Neural progenitor cell (in vitro differentiated cells): ENCODE results near the gene ATP6V0D1. TPM values are rescaled to one million over a fixed set of nuclear protein-coding genes. Genes with fewer than 3 reads are reported as not detected.

Experiments
- DNase-seq: peaks from one replicate; pipeline ENCODE4 v3.0.0-alpha.2; 2016; ENCODE audit warnings: low spot score
- H2AFZ ChIP-seq: fragments of 200-600 bp; sonication (generic); replicated peaks from 2 replicates; pipeline ENCODE4 v1.6.1; 2016; ENCODE audit warnings: antibody characterized with exemption
- H3F3A ChIP-seq: fragments of 200-600 bp; sonication (generic); 2 replicates; pipeline ENCODE4 v1.6.1; 2016; ENCODE audit warnings: antibody characterized with exemption, low read depth
- H3K27ac ChIP-seq: fragments of 200-600 bp; sonication (generic); 2 replicates; pipeline ENCODE4 v1.5.1; 2016; ENCODE audit warnings: mild to moderate bottlenecking
- H3K27me3 ChIP-seq: fragments of 200-600 bp; sonication (generic); 2 replicates; pipeline ENCODE4 v1.6.1; 2016; ENCODE audit warnings: mild to moderate bottlenecking, moderate library complexity
- H3K36me3 ChIP-seq: fragments of 200-600 bp; sonication (generic); 2 replicates; pipeline ENCODE4 v1.5.1; 2016
- H3K4me1 ChIP-seq: fragments of 200-600 bp; sonication (generic); 2 replicates; pipeline ENCODE4 v1.6.1; 2016; ENCODE audit warnings: mixed run types
- H3K4me2 ChIP-seq: fragments of 200-600 bp; sonication (generic); 2 replicates; pipeline ENCODE4 v1.6.1; 2016
- H3K4me3 ChIP-seq: fragments of 200-600 bp; sonication (generic); 2 replicates; pipeline ENCODE4 v1.5.1; 2016
- H3K79me2 ChIP-seq: fragments of 200-600 bp; sonication (generic); 2 replicates; pipeline ENCODE4 v1.6.1; 2016; ENCODE audit warnings: low read depth
- H3K9ac ChIP-seq: fragments of 200-600 bp; sonication (generic); 2 replicates; pipeline ENCODE4 v1.6.1; 2016
- H3K9me3 ChIP-seq: fragments of 200-600 bp; sonication (generic); 2 replicates; pipeline ENCODE4 v1.5.1; 2016; ENCODE audit warnings: low read depth
- H4K20me1 ChIP-seq: fragments of 200-600 bp; sonication (generic); 2 replicates; pipeline ENCODE4 v1.6.1; 2016; ENCODE audit warnings: low read depth
- H3K27ac Mint-ChIP-seq: 3 replicates; pipeline ENCODE4 v1.8.0; 2021; ENCODE audit warnings: mixed read lengths
- H3K27me3 Mint-ChIP-seq: 2 replicates; pipeline ENCODE4 v1.8.0; 2022; ENCODE audit warnings: low read depth, mild to moderate bottlenecking, inconsistent platforms, moderate library complexity, mixed read lengths; ENCODE audit not compliant: insufficient read depth
- H3K36me3 Mint-ChIP-seq: 3 replicates; pipeline ENCODE4 v1.8.0; 2021; ENCODE audit warnings: mixed read lengths
- H3K4me1 Mint-ChIP-seq: 3 replicates; pipeline ENCODE4 v1.8.0; 2021; ENCODE audit warnings: mixed read lengths
- H3K4me3 Mint-ChIP-seq: 3 replicates; pipeline ENCODE4 v1.8.0; 2021; ENCODE audit warnings: mild to moderate bottlenecking, moderate library complexity, mixed read lengths
- H3K9me3 Mint-ChIP-seq: 3 replicates; pipeline ENCODE4 v1.8.0; 2020; ENCODE audit warnings: mixed read lengths
- CTCF ChIP-seq: fragments of 200-600 bp; sonication (generic); IDR thresholded peaks from 2 replicates; pipeline ENCODE4 v1.5.1; 2017; ENCODE audit warnings: antibody characterized with exemption, mild to moderate bottlenecking
- EZH2 ChIP-seq: fragments of 200-600 bp; sonication (generic); IDR thresholded peaks from 2 replicates; pipeline ENCODE4 v1.6.1; 2017; ENCODE audit warnings: antibody characterized with exemption, mild to moderate bottlenecking, moderate library complexity
- EZH2phosphoT487 ChIP-seq: fragments of 200-600 bp; sonication (generic); IDR thresholded peaks from 2 replicates; pipeline ENCODE4 v1.6.1; 2017; ENCODE audit warnings: antibody characterized with exemption
- total RNA-seq: library from RNA; depleted of rRNA; stranded (reverse); fragments of >200 nt; gene quantifications from 2 replicates; pipeline ENCODE4 v1.2.3, GENCODE V29; 2015; ENCODE audit warnings: low replicate concordance

The ATP6V0D1 gene
- total RNA-seq, 1 donor from 2014 or later = 29.7 TPM

GRCh38 chr16:67392301-67393059 lies 88.5 kb downstream of the ATP6V0D1 start:
- H3K36me3 ChIP-seq = no peaks in the 10 kb centered on the region
- H3K9ac ChIP-seq = no peak overlapping the region
- peak overlapping the region; percentile 33 for H3K4me3 ChIP-seq
- peaks cover 16% of the 10 kb centered on the region for H4K20me1 ChIP-seq
- Mint-ChIP-seq H3K9me3 (no peaks in the 10 kb centered on the region), H3K4me1 (peaks cover 57% of the 10 kb centered on the region), H3K27ac (peak overlapping the region; percentile 57), H3K4me3 (peak overlapping the region; percentile 72), H3K27me3 (peaks cover 13% of the 10 kb centered on the region), H3K36me3 (no peaks in the 10 kb centered on the region)
- no peaks in the 10 kb centered on the region for H3K9me3 ChIP-seq
- H3F3A ChIP-seq = peaks cover 40% of the 10 kb centered on the region
- H3K27me3 ChIP-seq = peaks cover 55% of the 10 kb centered on the region
- TF ChIP-seq EZH2phosphoT487 (no peak), EZH2 (no peak), CTCF (no peak)
- no peak overlapping the region for H3K27ac ChIP-seq
- no peak for DNase-seq
- H3K4me1 ChIP-seq = peaks cover 51% of the 10 kb centered on the region
- peak overlapping the region; percentile 60 for H3K4me2 ChIP-seq
- no peak overlapping the region for H2AFZ ChIP-seq
- no peaks in the 10 kb centered on the region for H3K79me2 ChIP-seq

- H3K4me3 ChIP-seq = no peak overlapping the region
- H3K9me3 Mint-ChIP-seq = no peaks in the 10 kb centered on the region
Measured at GRCh38 chr16:67391424-67392300, 89.3 kb downstream of the ATP6V0D1 start.

GRCh38 chr16:67390816-67391423 lies 90.0 kb downstream of the ATP6V0D1 start:
- H3F3A ChIP-seq = peaks cover 28% of the 10 kb centered on the region
- no peak for TF ChIP-seq EZH2phosphoT487
- TF ChIP-seq EZH2 = no peak
- no peak for TF ChIP-seq CTCF
- peaks cover 51% of the 10 kb centered on the region for H3K27me3 ChIP-seq
- H3K36me3 ChIP-seq = no peaks in the 10 kb centered on the region
- H3K79me2 ChIP-seq = no peaks in the 10 kb centered on the region
- no peak overlapping the region for H3K4me2 ChIP-seq
- Mint-ChIP-seq H3K36me3 (no peaks in the 10 kb centered on the region), H3K27ac (peak overlapping the region; percentile 19), H3K27me3 (peaks cover 15% of the 10 kb centered on the region), H3K4me3 (no peak overlapping the region), H3K4me1 (peaks cover 57% of the 10 kb centered on the region), H3K9me3 (no peaks in the 10 kb centered on the region)
- H3K9me3 ChIP-seq = no peaks in the 10 kb centered on the region
- H3K4me3 ChIP-seq = no peak overlapping the region
- peaks cover 15% of the 10 kb centered on the region for H4K20me1 ChIP-seq
- no peak overlapping the region for H2AFZ ChIP-seq
- no peak for DNase-seq
- H3K9ac ChIP-seq = no peak overlapping the region
- H3K27ac ChIP-seq = no peak overlapping the region
- peaks cover 42% of the 10 kb centered on the region for H3K4me1 ChIP-seq

More at GRCh38 chr16:67391424-67392300, 89.3 kb downstream of the ATP6V0D1 start:
- Histone ChIP-seq H3K36me3 (no peaks in the 10 kb centered on the region), H3K9ac (no peak overlapping the region), H3K4me2 (no peak overlapping the region), H4K20me1 (peaks cover 16% of the 10 kb centered on the region), H2AFZ (no peak overlapping the region), H3K4me1 (peaks cover 49% of the 10 kb centered on the region), H3K27ac (no peak overlapping the region), H3K9me3 (no peaks in the 10 kb centered on the region), H3K27me3 (peaks cover 55% of the 10 kb centered on the region), H3F3A (peaks cover 34% of the 10 kb centered on the region), H3K79me2 (no peaks in the 10 kb centered on the region)
- Mint-ChIP-seq H3K27me3 (peaks cover 15% of the 10 kb centered on the region), H3K4me1 (peaks cover 56% of the 10 kb centered on the region), H3K4me3 (peak overlapping the region; percentile 75), H3K36me3 (no peaks in the 10 kb centered on the region), H3K27ac (peak overlapping the region; percentile 82)
- TF ChIP-seq EZH2 = no peak
- no peak for TF ChIP-seq EZH2phosphoT487
- no peak for TF ChIP-seq CTCF
- no peak for DNase-seq
